Ascending aorta (tissue), 2 donors: Measurements from ENCODE around the gene EPO. TPM values are rescaled to one million over a fixed set of nuclear protein-coding genes. Genes with fewer than 3 reads are reported as not detected.
A peak's percentile ranks its signal among the peaks of the same experiment; 100 is the strongest.
"Not testable (repeated sequence)": the region's sequence is repeated elsewhere in the genome, so short reads cannot be mapped to it uniquely, and the experiment has no call there.

Source experiments
- DNase-seq, 2 donors: peaks; one replicate each; pipeline ENCODE4 v3.0.0-alpha.2; 2019; ENCODE audit warnings: low spot score in 2 of 2
- H3K27ac ChIP-seq, 2 donors: fragments of 200-600 bp; sonication (generic); one replicate each; pipeline ENCODE4 v1.5.1; 2016 to 2017; ENCODE audit warnings: mild to moderate bottlenecking in 1 of 2
- H3K27me3 ChIP-seq: fragments of 200-600 bp; sonication (generic); one replicate; pipeline ENCODE4 v1.5.1; 2017
- H3K36me3 ChIP-seq, 2 donors: fragments of 200-600 bp; sonication (generic); one replicate each; pipeline ENCODE4 v1.5.1; 2016
- H3K4me1 ChIP-seq, 2 donors: fragments of 200-600 bp; sonication (generic); one replicate each; pipeline ENCODE4 v1.5.1; 2016 to 2017; ENCODE audit warnings: mild to moderate bottlenecking in 1 of 2
- H3K4me3 ChIP-seq, 2 donors: fragments of 200-600 bp; sonication (generic); one replicate each; pipeline ENCODE4 v1.5.1; 2016 to 2017; ENCODE audit warnings: mild to moderate bottlenecking in 1 of 2
- H3K9me3 ChIP-seq, 2 donors: fragments of 200-600 bp; sonication (generic); one replicate each; pipeline ENCODE4 v1.5.1; 2016
- intact Hi-C: fragments of 100-400 bp; cut with DNase I; formaldehyde crosslinking; loops from one replicate; pipeline ENCODE4 v1.15.1; 2023
- total RNA-seq: library from RNA; depleted of rRNA; stranded (reverse); fragments of >200 nt; gene quantifications from one replicate; pipeline ENCODE4 v1.1.0, GENCODE V29; 2016
- TF ChIP-seq, protein P1 (sequence below), 3 experiments: fragments of 200-600 bp in 2 of 3; fragments of 450-650 bp in 1 of 3; sonication (generic) in 2 of 3; IDR thresholded peaks; one replicate each; pipeline ENCODE4 v1.5.1; 2016 to 2019; ENCODE audit warnings: antibody characterized with exemption in 3 of 3, mild to moderate bottlenecking in 1 of 3, moderate library complexity in 1 of 3

EPO gene
- total RNA-seq, 1 donor from 2014 or later, result not detected

DNA sequence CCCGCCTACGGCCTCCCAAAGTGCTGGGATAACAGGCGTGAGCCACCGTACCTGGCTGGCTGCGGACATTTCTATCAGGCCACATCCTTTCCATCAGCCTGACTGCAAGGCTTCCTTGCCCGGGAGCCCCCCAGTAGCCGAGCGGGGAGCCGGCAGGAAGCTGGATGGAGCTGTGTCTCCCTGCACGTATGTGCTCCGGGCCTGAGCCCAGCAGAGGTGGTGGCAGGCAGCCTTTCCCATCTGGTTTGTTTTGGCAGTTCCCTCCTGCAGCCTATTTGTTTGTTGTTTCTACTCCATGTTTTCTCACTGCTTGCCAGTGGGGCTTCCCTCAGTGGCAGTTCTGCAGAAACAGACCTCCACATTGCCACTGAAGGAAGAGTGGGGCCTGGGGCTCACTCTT lies 8.9 kb upstream of the EPO start:
- Histone ChIP-seq H3K36me3 (no peaks in the 10 kb centered on the region), H3K27me3 (no peaks in the 10 kb centered on the region), H3K4me1 (peaks cover 7 to 10% of the 10 kb centered on the region in 2 donors), H3K9me3 (no peaks in the 10 kb centered on the region), H3K4me3 (no peak overlapping the region), H3K27ac (no peak overlapping the region)
- intact Hi-C loops, result no loop called here
- DNase-seq, result no peak
- TF ChIP-seq, protein P1, sequence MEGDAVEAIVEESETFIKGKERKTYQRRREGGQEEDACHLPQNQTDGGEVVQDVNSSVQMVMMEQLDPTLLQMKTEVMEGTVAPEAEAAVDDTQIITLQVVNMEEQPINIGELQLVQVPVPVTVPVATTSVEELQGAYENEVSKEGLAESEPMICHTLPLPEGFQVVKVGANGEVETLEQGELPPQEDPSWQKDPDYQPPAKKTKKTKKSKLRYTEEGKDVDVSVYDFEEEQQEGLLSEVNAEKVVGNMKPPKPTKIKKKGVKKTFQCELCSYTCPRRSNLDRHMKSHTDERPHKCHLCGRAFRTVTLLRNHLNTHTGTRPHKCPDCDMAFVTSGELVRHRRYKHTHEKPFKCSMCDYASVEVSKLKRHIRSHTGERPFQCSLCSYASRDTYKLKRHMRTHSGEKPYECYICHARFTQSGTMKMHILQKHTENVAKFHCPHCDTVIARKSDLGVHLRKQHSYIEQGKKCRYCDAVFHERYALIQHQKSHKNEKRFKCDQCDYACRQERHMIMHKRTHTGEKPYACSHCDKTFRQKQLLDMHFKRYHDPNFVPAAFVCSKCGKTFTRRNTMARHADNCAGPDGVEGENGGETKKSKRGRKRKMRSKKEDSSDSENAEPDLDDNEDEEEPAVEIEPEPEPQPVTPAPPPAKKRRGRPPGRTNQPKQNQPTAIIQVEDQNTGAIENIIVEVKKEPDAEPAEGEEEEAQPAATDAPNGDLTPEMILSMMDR (IDR thresholded peaks at IDR 0.05), result no peak

DNA sequence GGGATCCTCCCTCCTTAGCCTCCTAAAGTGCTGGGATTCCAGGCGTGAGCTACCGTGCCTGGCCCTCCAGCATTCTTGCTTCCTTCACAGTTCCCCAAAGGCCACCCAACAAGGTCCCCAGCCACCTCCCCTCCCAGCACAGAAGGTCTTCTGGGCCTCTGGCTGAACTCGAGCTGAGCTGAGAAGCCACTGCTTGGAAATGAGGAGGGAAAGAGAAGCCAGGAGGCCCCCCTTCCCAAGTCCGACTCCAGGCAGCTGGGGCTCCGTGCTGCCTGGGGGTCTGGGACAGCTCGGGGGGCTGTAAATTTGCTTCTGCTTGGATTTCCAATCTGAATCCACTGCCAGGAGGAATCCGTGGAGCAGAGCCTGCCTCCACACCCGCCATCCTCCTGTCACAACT lies 5.5 kb upstream of the EPO start:
- no peak overlapping the region for H3K27ac ChIP-seq
- intact Hi-C loops, result no loop called here
- H3K4me3 ChIP-seq, result no peak overlapping the region
- no peaks in the 10 kb centered on the region for H3K36me3 ChIP-seq
- TF ChIP-seq, protein P1 (IDR thresholded peaks at IDR 0.05), result no peak
- no peaks in the 10 kb centered on the region for H3K9me3 ChIP-seq
- H3K4me1 ChIP-seq, result no peaks in the 10 kb centered on the region
- peaks cover 4% of the 10 kb centered on the region for H3K27me3 ChIP-seq
- no peak for DNase-seq

DNA sequence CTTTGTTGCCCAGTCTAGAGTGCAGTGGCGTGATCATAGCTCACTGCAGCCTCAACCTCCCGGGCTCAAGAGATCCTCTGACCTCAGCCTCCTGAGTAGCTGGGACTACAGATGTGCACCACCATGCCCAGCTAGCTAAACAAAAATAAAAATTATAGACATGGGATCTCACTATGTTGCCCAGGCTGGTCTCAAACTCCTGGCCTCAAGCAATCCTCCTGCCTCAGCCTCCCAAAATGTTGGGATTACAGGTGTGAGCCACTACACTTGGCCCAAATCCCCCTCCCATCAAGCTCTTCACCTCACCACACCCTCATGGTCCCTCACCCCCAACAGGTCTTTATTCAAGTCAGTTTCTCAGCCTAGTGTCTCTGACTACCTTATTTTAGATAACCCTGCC lies 3.2 kb upstream of the EPO start:
- H3K4me3 ChIP-seq, DNase-seq, H3K4me1 ChIP-seq, intact Hi-C loops, H3K9me3 ChIP-seq, H3K36me3 ChIP-seq, H3K27ac ChIP-seq: not testable (repeated sequence)
- H3K27me3 ChIP-seq, result peaks cover 19% of the 10 kb centered on the region

DNA sequence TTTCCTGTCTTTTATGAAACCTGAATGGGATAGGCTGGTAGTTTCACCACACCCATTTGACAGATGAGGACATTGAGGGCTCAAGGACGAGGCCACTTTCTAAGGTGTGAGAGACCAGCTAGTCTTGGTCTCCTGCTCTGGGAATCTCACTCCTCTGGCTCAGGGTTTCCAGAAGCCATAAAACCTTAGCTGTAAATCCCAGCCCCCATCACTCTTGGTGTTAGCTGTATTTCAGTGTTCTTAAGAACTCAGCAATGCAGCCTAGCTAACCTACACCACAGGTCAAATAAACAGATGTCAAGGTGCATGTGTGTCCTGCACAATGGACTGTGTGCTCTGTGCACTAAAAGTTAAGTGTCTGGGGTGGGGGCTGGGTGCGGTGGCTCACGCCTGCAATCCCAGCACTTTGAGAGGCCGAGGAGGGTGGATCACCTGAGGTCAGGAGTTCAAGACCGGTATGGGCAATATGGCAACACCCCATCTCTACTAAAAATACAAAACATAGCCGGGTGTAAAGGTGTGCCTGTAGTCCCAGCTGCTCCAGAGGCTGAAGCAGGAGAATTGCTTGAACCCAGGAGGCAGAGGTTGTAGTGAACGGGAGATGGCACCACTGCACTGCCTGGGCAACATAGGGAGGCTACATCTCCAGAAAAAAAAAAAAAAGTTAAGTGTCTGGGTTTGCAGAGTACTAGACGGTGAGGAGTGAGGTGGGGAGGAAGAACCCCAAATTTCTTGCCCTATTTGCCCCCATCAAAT lies 567 bp upstream of the EPO start:
- TF ChIP-seq, protein P1 (IDR thresholded peaks at IDR 0.05), result no peak
- H3K4me1 ChIP-seq, result no peaks in the 10 kb centered on the region
- DNase-seq, result no peak
- H3K27me3 ChIP-seq, result peaks cover 19% of the 10 kb centered on the region
- H3K36me3 ChIP-seq, result no peaks in the 10 kb centered on the region
- H3K27ac ChIP-seq, result no peak overlapping the region
- intact Hi-C loops, result no loop called here
- H3K9me3 ChIP-seq, result no peaks in the 10 kb centered on the region
- H3K4me3 ChIP-seq, result no peak overlapping the region

DNA sequence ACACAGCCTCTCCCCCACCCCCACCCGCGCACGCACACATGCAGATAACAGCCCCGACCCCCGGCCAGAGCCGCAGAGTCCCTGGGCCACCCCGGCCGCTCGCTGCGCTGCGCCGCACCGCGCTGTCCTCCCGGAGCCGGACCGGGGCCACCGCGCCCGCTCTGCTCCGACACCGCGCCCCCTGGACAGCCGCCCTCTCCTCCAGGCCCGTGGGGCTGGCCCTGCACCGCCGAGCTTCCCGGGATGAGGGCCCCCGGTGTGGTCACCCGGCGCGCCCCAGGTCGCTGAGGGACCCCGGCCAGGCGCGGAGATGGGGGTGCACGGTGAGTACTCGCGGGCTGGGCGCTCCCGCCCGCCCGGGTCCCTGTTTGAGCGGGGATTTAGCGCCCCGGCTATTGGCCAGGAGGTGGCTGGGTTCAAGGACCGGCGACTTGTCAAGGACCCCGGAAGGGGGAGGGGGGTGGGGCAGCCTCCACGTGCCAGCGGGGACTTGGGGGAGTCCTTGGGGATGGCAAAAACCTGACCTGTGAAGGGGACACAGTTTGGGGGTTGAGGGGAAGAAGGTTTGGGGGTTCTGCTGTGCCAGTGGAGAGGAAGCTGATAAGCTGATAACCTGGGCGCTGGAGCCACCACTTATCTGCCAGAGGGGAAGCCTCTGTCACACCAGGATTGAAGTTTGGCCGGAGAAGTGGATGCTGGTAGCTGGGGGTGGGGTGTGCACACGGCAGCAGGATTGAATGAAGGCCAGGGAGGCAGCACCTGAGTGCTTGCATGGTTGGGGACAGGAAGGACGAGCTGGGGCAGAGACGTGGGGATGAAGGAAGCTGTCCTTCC lies 620 bp downstream of the EPO start:
- H3K4me3 ChIP-seq, result peak overlapping the region in 1 of 2 donors; percentile 15
- intact Hi-C loops, result no loop called here

DNA sequence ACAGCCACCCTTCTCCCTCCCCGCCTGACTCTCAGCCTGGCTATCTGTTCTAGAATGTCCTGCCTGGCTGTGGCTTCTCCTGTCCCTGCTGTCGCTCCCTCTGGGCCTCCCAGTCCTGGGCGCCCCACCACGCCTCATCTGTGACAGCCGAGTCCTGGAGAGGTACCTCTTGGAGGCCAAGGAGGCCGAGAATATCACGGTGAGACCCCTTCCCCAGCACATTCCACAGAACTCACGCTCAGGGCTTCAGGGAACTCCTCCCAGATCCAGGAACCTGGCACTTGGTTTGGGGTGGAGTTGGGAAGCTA lies 1.2 kb downstream of the EPO start:
- no peaks in the 10 kb centered on the region for H3K9me3 ChIP-seq
- H3K27me3 ChIP-seq, result peaks cover 19% of the 10 kb centered on the region
- no peaks in the 10 kb centered on the region for H3K4me1 ChIP-seq
- H3K27ac ChIP-seq, result no peak overlapping the region
- intact Hi-C loops, result no loop called here
- DNase-seq, result no peak
- no peak overlapping the region for H3K4me3 ChIP-seq
- TF ChIP-seq, protein P1 (IDR thresholded peaks at IDR 0.05), result no peak
- no peaks in the 10 kb centered on the region for H3K36me3 ChIP-seq

More for the DNA sequence above, 620 bp downstream of the EPO start:
- Histone ChIP-seq H3K27ac (no peak overlapping the region), H3K4me1 (no peaks in the 10 kb centered on the region), H3K9me3 (no peaks in the 10 kb centered on the region), H3K36me3 (no peaks in the 10 kb centered on the region), H3K27me3 (peaks cover 19% of the 10 kb centered on the region)
- DNase-seq, result no peak
- TF ChIP-seq, protein P1 (IDR thresholded peaks at IDR 0.05), result no peak
